SK-N-SH (cell line): ENCODE data around the gene MYO1B. TPM values are rescaled to one million over a fixed set of nuclear protein-coding genes. Genes with fewer than 3 reads are reported as not detected.

Experiments
- CTCF ChIA-PET: fragments of 300-600, 350-600 bp; formaldehyde crosslinking; extraction: SDS; loops from one replicate; lab custom pipeline; 2021; lab: Yijun Ruan, JAX
- POLR2A ChIA-PET: fragments of 350-600 bp; sonication (Branson Sonifier 250); formaldehyde crosslinking; extraction: SDS; loops from one replicate; lab custom pipeline; 2020; ENCODE audit warnings: antibody characterized with exemption, inconsistent platforms; lab: Yijun Ruan, JAX
- DNase-seq: peaks from one replicate; pipeline ENCODE4 v3.0.0; 2012
- H2AFZ ChIP-seq: fragments of 200-600 bp; sonication (generic); 2 replicates; pipeline ENCODE4 v1.8.1; 2016; ENCODE audit warnings: antibody characterized with exemption, mild to moderate bottlenecking, low read depth
- H3F3A ChIP-seq: fragments of 200-600 bp; sonication (generic); replicated peaks from 2 replicates; pipeline ENCODE3; 2016; ENCODE audit warnings: antibody characterized with exemption, mild to moderate bottlenecking; ENCODE audit not compliant: insufficient read depth
- H3K27ac ChIP-seq, 2 experiments: fragments of 200-500 bp in 1 of 2; fragments of 200-600 bp in 1 of 2; sonication (Bioruptor generic) in 1 of 2; sonication (generic), shearing (Covaris generic) in 1 of 2; 2 replicates each; pipeline versions ENCODE4 v1.5.1 to v1.6.1; 2014 to 2016; ENCODE audit warnings: low read depth in 2 of 2, inconsistent platforms in 1 of 2, low read length in 1 of 2, mild to moderate bottlenecking in 1 of 2, mixed read lengths in 1 of 2
- H3K27me3 ChIP-seq: fragments of 200-600 bp; sonication (generic), shearing (Covaris generic); 2 replicates; pipeline ENCODE4 v1.6.1; 2016; ENCODE audit warnings: mixed run types; ENCODE audit not compliant: insufficient read depth
- H3K36me3 ChIP-seq, 2 experiments: fragments of 200-500 bp in 1 of 2; fragments of 200-600 bp in 1 of 2; sonication (Bioruptor generic) in 1 of 2; sonication (generic) in 1 of 2; replicated peaks in 1 of 2; 2 replicates each; pipeline versions ENCODE3 to v1.5.1; 2014 to 2016; ENCODE audit warnings: low read length in 1 of 2, mild to moderate bottlenecking in 1 of 2; ENCODE audit not compliant: insufficient read depth in 2 of 2, control insufficient read depth in 1 of 2
- H3K4me1 ChIP-seq, 2 experiments: fragments of 200-500 bp in 1 of 2; fragments of 200-600 bp in 1 of 2; sonication (Bioruptor generic) in 1 of 2; sonication (generic), shearing (Covaris generic) in 1 of 2; 2 replicates each; pipeline versions ENCODE4 v1.5.1 to v1.6.1; 2014 to 2016; ENCODE audit warnings: low read depth in 1 of 2, low read length in 1 of 2, mixed run types in 1 of 2; ENCODE audit not compliant: insufficient read depth in 2 of 2, control insufficient read depth in 1 of 2
- H3K4me2 ChIP-seq: fragments of 200-600 bp; sonication (generic), shearing (Covaris generic); 2 replicates; pipeline ENCODE4 v1.6.1; 2017; ENCODE audit warnings: mixed run types
- H3K4me3 ChIP-seq, 2 experiments: fragments of 200-500 bp in 1 of 2; fragments of 200-600 bp in 1 of 2; sonication (Bioruptor generic) in 1 of 2; sonication (generic), shearing (Covaris generic) in 1 of 2; 2 replicates each; pipeline versions ENCODE4 v1.5.1 to v1.8.1; 2014 to 2016; ENCODE audit warnings: low read depth in 2 of 2, inconsistent platforms in 1 of 2, low read length in 1 of 2, mild to moderate bottlenecking in 1 of 2, mixed read lengths in 1 of 2, moderate library complexity in 1 of 2
- H3K79me2 ChIP-seq: fragments of 200-600 bp; sonication (generic); 2 replicates; pipeline ENCODE4 v1.8.1; 2017; ENCODE audit warnings: mild to moderate bottlenecking; ENCODE audit not compliant: insufficient read depth
- H3K9ac ChIP-seq: fragments of 200-600 bp; sonication (generic); 2 replicates; pipeline ENCODE4 v1.6.1; 2017; ENCODE audit warnings: mixed run types
- H3K9me2 ChIP-seq: fragments of 200-600 bp; sonication (generic); 2 replicates; pipeline ENCODE4 v1.6.1; 2017; ENCODE audit warnings: mixed run types
- H3K9me3 ChIP-seq: fragments of 200-600 bp; sonication (generic); 2 replicates; pipeline ENCODE4 v1.6.1; 2017; ENCODE audit warnings: mixed run types, mild to moderate bottlenecking, moderate library complexity
- H4K20me1 ChIP-seq: fragments of 200-600 bp; sonication (generic); 2 replicates; pipeline ENCODE4 v1.6.1; 2017; ENCODE audit warnings: mild to moderate bottlenecking, mixed run types; ENCODE audit not compliant: insufficient read depth
- CHD2 ChIP-seq: fragments of 150-350 bp; IDR thresholded peaks from 2 replicates; pipeline ENCODE4 v1.6.1; 2018; ENCODE audit warnings: low read length; ENCODE audit not compliant: partially characterized antibody
- CTCF ChIP-seq: fragments of 200-600 bp; sonication (generic); IDR thresholded peaks from 2 replicates; pipeline ENCODE4 v1.6.1; 2017; ENCODE audit warnings: antibody characterized with exemption, mild to moderate bottlenecking, moderate library complexity
- FOSL2 ChIP-seq: IDR thresholded peaks from 2 replicates; pipeline ENCODE4 v1.4.0; 2012; ENCODE audit warnings: low read depth, mild to moderate bottlenecking, moderate library complexity, borderline replicate concordance
- FOXJ3 ChIP-seq: sonication (generic); formaldehyde crosslinking; IDR thresholded peaks from 2 replicates; pipeline ENCODE4 v1.5.1; 2020; ENCODE audit warnings: mild to moderate bottlenecking, missing genetic modification reagents
- GABPA ChIP-seq: IDR thresholded peaks from 2 replicates; pipeline ENCODE4 v1.4.0; 2012; ENCODE audit warnings: low read depth, mild to moderate bottlenecking
- JUND ChIP-seq: IDR thresholded peaks from 2 replicates; pipeline ENCODE4 v1.4.0; 2012
- MAX ChIP-seq: IDR thresholded peaks from 2 replicates; pipeline ENCODE4 v1.4.0; 2012; ENCODE audit warnings: low read depth
- MEF2A ChIP-seq: IDR thresholded peaks from 2 replicates; pipeline ENCODE4 v1.4.0; 2012; ENCODE audit warnings: low read depth, borderline replicate concordance
- MXI1 ChIP-seq: IDR thresholded peaks from 2 replicates; pipeline ENCODE4 v1.6.1; 2012; ENCODE audit warnings: mild to moderate bottlenecking, low read depth, low read length, improper control_type of control experiment
- NFIC ChIP-seq: IDR thresholded peaks from 2 replicates; pipeline ENCODE4 v1.4.0; 2012; ENCODE audit warnings: borderline replicate concordance
- NRF1 ChIP-seq: IDR thresholded peaks from 2 replicates; pipeline ENCODE4 v1.6.1; 2012; ENCODE audit warnings: low read depth, mild to moderate bottlenecking, low read length
- PBX3 ChIP-seq: IDR thresholded peaks from 2 replicates; pipeline ENCODE4; 2012
- RAD21 ChIP-seq: IDR thresholded peaks from 2 replicates; pipeline ENCODE4 v1.6.1; 2012; ENCODE audit warnings: mild to moderate bottlenecking, low read length
- RCOR1 ChIP-seq: fragments of 150-350 bp; IDR thresholded peaks from 2 replicates; pipeline ENCODE4 v1.6.1; 2017; ENCODE audit warnings: antibody characterized with exemption, low read length
- REST ChIP-seq: IDR thresholded peaks from 2 replicates; pipeline ENCODE4 v1.6.1; 2012; ENCODE audit warnings: mild to moderate bottlenecking, low read depth, low read length, moderate library complexity
- SIN3A ChIP-seq: IDR thresholded peaks from 2 replicates; pipeline ENCODE4 v1.6.1; 2012; ENCODE audit warnings: low read depth, mild to moderate bottlenecking, low read length, moderate library complexity, borderline replicate concordance
- TAF1 ChIP-seq: IDR thresholded peaks from 2 replicates; pipeline ENCODE4 v1.6.1; 2012; ENCODE audit warnings: low read depth, mild to moderate bottlenecking, low read length, moderate library complexity, borderline replicate concordance
- TEAD4 ChIP-seq: IDR thresholded peaks from 2 replicates; pipeline ENCODE4 v1.4.0; 2012; ENCODE audit warnings: mild to moderate bottlenecking, borderline replicate concordance; ENCODE audit not compliant: insufficient read depth
- YY1 ChIP-seq: IDR thresholded peaks from 2 replicates; pipeline ENCODE4 v1.4.0; 2012; ENCODE audit warnings: low read depth, mild to moderate bottlenecking
- ZBTB33 ChIP-seq: IDR thresholded peaks from 2 replicates; pipeline ENCODE4 v1.4.0; 2012; ENCODE audit warnings: low read depth, borderline replicate concordance
- WGBS: methylation state at CpG from one replicate; pipeline ENCODE4 v1.1.6; 2017; ENCODE audit warnings: low lambda C conversion rate; 5-methylcytosine and 5-hydroxymethylcytosine counted together
- polyA plus RNA-seq, 3 experiments: library from polyadenylated mRNA; depleted of rRNA; stranded (reverse); fragments of >200 nt; gene quantifications; 2 replicates each; pipeline ENCODE4 v1.2.3, GENCODE V29; 2012

The MYO1B gene
- polyA plus RNA-seq, 1 of the 3 experiments (the other 2 are of a cell fraction), result 20.2 TPM

GRCh38 chr2:191291471-191291870, 46.3 kb downstream of the MYO1B start (continued):
- TF ChIP-seq CTCF (no peak), NRF1 (no peak), GABPA (no peak), RAD21 (no peak), PBX3 (no peak)

- no peak overlapping the region for H3K4me3 ChIP-seq
- DNase-seq, result no peak
- POLR2A ChIA-PET, result no interaction called here
- no peaks in the 10 kb centered on the region for H3K27me3 ChIP-seq
- no peak overlapping the region for H2AFZ ChIP-seq
- peaks cover 49% of the 10 kb centered on the region for H3K79me2 ChIP-seq
- H3K4me2 ChIP-seq, result no peak overlapping the region
- peaks cover 0 to 10% of the 10 kb centered on the region in 2 experiments for H3K36me3 ChIP-seq
- no peaks in the 10 kb centered on the region for H3K9me3 ChIP-seq
- CTCF ChIA-PET, result no interaction called here
- TF ChIP-seq TEAD4 (no peak), JUND (no peak), MEF2A (no peak), TAF1 (no peak), RAD21 (no peak), CHD2 (no peak)
- H3K9ac ChIP-seq, result no peak overlapping the region
- H3K4me1 ChIP-seq, result peaks cover 0 to 4% of the 10 kb centered on the region in 2 experiments; a peak in 2 of 4 replicates
- no peaks in the 10 kb centered on the region for H3F3A ChIP-seq
- H3K27ac ChIP-seq, result no peak overlapping the region; a peak in 1 of 4 replicates
- no peaks in the 10 kb centered on the region for H3K9me2 ChIP-seq
- no peaks in the 10 kb centered on the region for H4K20me1 ChIP-seq
Measured at GRCh38 chr2:191292869-191293268, 47.7 kb downstream of the MYO1B start.

- Histone ChIP-seq H3K36me3 (peaks cover 0 to 10% of the 10 kb centered on the region in 2 experiments), H3K9me3 (no peaks in the 10 kb centered on the region), H3K27me3 (no peaks in the 10 kb centered on the region), H4K20me1 (no peaks in the 10 kb centered on the region), H3K4me3 (no peak overlapping the region), H3K4me2 (no peak overlapping the region), H3K27ac (no peak overlapping the region), H3K79me2 (peaks cover 42% of the 10 kb centered on the region), H3K4me1 (peaks cover 0 to 2% of the 10 kb centered on the region in 2 experiments; a peak in 1 of 4 replicates), H3K9me2 (no peaks in the 10 kb centered on the region), H2AFZ (no peak overlapping the region), H3K9ac (no peak overlapping the region), H3F3A (no peaks in the 10 kb centered on the region)
- DNase-seq, result no peak
- ChIA-PET POLR2A (no interaction called here), CTCF (interaction anchor here (1.0 kb wide), 1 partner anchor 49 kb away, joined by 3 read pairs; the partner anchor contains the start of gene MYO1B)
- TF ChIP-seq YY1 (no peak), NFIC (no peak), FOSL2 (no peak), ZBTB33 (no peak), MXI1 (no peak), REST (no peak), RAD21 (no peak), FOXJ3 (no peak), MAX (no peak), SIN3A (no peak), RCOR1 (no peak), GABPA (no peak)
- 89% methylated on average over 3 of the region's 3 CpGs for WGBS
Measured at GRCh38 chr2:191295088-191295487, 49.9 kb downstream of the MYO1B start.
